Right ventricle myocardium superior (tissue), 1 donor: Measurements from ENCODE around the gene DNAJC24. TPM values are rescaled to one million over a fixed set of nuclear protein-coding genes. Genes with fewer than 3 reads are reported as not detected.

ENCODE experiments used
- ATAC-seq: fragments of 200-7000 bp; cut with Tn5 transposase; one replicate; pipeline ENCODE4 v1.9.1; 2020; ENCODE audit warnings: mild to moderate bottlenecking; ENCODE audit not compliant: poor library complexity
- DNase-seq: peaks from one replicate; pipeline ENCODE4 v3.0.0-alpha.2; 2020
- intact Hi-C: fragments of 100-400 bp; cut with DNase I; formaldehyde crosslinking; loops from one replicate; pipeline ENCODE4 v1.11.2; 2022
- total RNA-seq: library from RNA; stranded (reverse); fragmentation: NEBNext Ultra II Directional; extraction: Animal tissue kit (Norgen Biotek cat#: 25700); gene quantifications from one replicate; pipeline ENCODE4 v1.2.1, GENCODE V29; 2021
- donor health status: DM: no; HTN: yes; CAD: no; lungs with severe emphysema.

DNAJC24 gene
- total RNA-seq, 1 donor from 2014 or later: 16.6 TPM

DNA sequence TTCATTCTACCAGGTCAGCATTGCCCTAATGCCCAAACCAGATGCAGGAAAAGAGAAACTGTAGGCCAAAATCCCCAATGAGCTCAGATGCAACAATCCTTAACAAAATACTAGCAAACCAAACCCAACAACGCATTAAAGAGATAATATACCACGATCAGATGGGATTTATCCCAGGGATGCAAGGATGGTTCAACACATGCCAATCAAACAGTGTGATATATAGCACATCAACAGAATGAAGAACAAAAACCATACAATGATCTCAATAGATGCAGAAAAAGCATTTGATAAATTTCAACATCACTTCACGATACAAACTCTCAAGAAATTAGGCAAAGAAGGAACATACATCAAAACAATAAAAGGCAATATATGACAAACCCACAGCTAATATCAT, 94.8 kb downstream of the DNAJC24 start:
- ATAC-seq (no peak), DNase-seq (no peak)
- intact Hi-C loops: no loop called here

DNA sequence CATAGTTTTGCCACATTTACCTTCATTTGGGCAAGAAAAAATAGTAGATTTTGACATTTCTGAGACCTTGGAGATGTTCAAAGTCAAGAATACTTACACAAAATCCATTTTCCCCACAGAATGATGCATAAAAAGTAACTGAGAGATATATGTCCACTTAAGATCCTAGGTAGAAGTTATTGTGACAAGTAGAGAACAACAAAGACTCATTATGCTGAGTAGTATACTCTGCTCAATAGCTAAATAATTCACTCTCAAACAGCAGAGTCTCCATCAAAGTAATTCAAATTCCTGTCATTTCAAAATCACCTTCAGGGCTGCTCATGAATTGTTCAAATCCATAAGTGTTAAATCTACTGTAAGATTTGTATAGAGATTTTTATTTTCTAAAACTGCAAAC, 104.4 kb downstream of the DNAJC24 start:
- DNase-seq (no peak), ATAC-seq (no peak)
- intact Hi-C loops: no loop called here

DNA sequence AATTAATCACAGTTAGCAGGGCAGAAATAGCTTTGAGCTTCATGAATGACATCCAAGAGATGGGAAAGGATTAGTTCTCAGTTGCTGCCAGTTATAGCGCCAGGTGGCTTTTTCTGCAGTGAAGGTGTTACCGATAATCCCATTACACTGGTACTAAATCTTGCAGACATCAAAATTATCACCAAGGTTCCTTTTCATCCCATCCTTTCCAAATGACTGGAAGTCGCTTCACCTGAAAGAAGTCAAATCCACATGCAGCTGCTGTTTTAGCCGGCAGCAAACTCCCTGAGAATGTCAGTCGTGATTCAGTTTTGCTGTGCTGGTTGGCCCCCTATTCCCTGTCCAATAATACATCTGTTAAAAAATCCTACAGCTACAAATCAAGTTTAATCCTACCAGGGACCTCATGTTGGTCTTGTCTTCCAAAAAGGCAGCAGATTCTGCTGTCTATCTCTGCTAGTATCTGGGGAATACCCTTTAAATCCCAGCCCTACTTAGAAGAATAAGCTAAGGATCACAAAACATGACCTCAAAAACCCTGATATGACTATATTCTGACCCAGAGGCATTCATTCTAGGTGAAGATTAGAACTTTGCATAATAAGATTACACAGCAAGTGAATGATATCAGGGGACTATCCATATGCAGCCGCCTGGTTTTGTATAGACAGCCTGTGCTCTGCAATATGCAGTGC, 108.0 kb downstream of the DNAJC24 start:
- DNase-seq (no peak), ATAC-seq (no peak)
- intact Hi-C loops: no loop called here

GRCh38 chr11:31478223-31478590, 108.5 kb downstream of the DNAJC24 start:
- intact Hi-C loops: no loop called here
- DNase-seq: no peak
- ATAC-seq: no peak

GRCh38 chr11:31479066-31479465, 109.4 kb downstream of the DNAJC24 start:
- intact Hi-C loops: no loop called here
- DNase-seq (no peak), ATAC-seq (no peak)

DNA sequence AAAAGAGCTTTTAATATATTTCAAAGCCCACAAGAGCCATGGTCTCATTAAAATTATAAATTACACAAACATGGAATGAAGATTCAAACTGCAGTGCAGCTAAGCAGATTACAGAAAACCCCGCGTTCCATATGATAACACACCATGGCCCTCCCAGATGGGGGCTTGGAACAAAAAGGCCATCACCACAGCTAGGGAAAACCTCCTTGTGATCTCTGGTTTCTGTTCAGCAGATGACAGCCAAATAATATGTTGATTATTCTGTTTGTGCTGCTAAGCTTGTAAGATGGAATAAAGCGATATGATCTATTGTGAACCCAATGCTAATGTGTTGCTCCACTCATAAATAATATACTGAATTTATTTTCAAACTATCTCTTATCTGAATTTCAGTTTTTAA, 111.3 kb downstream of the DNAJC24 start:
- intact Hi-C loops: no loop called here
- ATAC-seq: no peak
- DNase-seq: no peak

Other genes starting within 250 kb of the DNAJC24 start
- 0.11 TPM for gene DCDC1, start 121 bp upstream of the DNAJC24 start, total RNA-seq
- gene IMMP1L, start 139.8 kb downstream of the DNAJC24 start, total RNA-seq: 20.3 TPM
- 14.7 TPM for gene ELP4, start 139.9 kb downstream of the DNAJC24 start, total RNA-seq